A673 (cell line): ENCODE measurements around the gene HHEX.

Experiments
- CTCF ChIP-seq: fragments of 300-800, 200-600 bp; sonication (generic); conservative IDR thresholded peaks from 2 replicates; pipeline ENCODE4 v1.5.1; 2017; ENCODE audit warnings: low read depth, mild to moderate bottlenecking, antibody characterized with exemption, low read length, moderate library complexity, mixed read lengths
- EZH2 ChIP-seq: fragments of 200-600 bp; sonication (generic); IDR thresholded peaks from 2 replicates; pipeline ENCODE4 v1.6.1; 2017; ENCODE audit warnings: borderline replicate concordance, low read depth, mild to moderate bottlenecking, mixed read lengths, antibody characterized with exemption, low read length; ENCODE audit not compliant: poor library complexity, severe bottlenecking

GRCh38 chr10:92681306-92681834 lies 8.4 kb upstream of the HHEX start:
- TF ChIP-seq CTCF (no peak), EZH2 (no peak)
